Skeletal muscle satellite cell (primary cell): Measurements from ENCODE around the gene LY6G5B.

Experiments used
- H3K27me3 ChIP-seq: 2 replicates; pipeline ENCODE4 v1.7.0; 2013; ENCODE audit warnings: low read length; ENCODE audit not compliant: control insufficient read depth, insufficient read depth
- H3K36me3 ChIP-seq: 2 replicates; pipeline ENCODE4 v1.7.0; 2013; ENCODE audit warnings: mild to moderate bottlenecking, control low read depth, low read length; ENCODE audit not compliant: insufficient read depth
- H3K4me1 ChIP-seq: 2 replicates; pipeline ENCODE4 v1.7.0; 2013; ENCODE audit warnings: low read length; ENCODE audit not compliant: control insufficient read depth, insufficient read depth
- H3K4me2 ChIP-seq: 2 replicates; pipeline ENCODE4 v1.7.0; 2013; ENCODE audit warnings: mild to moderate bottlenecking, low read length
- H3K4me3 ChIP-seq: 2 replicates; pipeline ENCODE4 v1.7.0; 2013; ENCODE audit warnings: low read length
- H3K9ac ChIP-seq: 2 replicates; pipeline ENCODE4 v1.7.0; 2013; ENCODE audit warnings: mild to moderate bottlenecking, low read depth, low read length, moderate library complexity
- H3K9me3 ChIP-seq: replicated peaks from 2 replicates; pipeline ENCODE4 v1.7.0; 2013; ENCODE audit warnings: mild to moderate bottlenecking, control low read depth, low read length

Gene LY6G5B

DNA sequence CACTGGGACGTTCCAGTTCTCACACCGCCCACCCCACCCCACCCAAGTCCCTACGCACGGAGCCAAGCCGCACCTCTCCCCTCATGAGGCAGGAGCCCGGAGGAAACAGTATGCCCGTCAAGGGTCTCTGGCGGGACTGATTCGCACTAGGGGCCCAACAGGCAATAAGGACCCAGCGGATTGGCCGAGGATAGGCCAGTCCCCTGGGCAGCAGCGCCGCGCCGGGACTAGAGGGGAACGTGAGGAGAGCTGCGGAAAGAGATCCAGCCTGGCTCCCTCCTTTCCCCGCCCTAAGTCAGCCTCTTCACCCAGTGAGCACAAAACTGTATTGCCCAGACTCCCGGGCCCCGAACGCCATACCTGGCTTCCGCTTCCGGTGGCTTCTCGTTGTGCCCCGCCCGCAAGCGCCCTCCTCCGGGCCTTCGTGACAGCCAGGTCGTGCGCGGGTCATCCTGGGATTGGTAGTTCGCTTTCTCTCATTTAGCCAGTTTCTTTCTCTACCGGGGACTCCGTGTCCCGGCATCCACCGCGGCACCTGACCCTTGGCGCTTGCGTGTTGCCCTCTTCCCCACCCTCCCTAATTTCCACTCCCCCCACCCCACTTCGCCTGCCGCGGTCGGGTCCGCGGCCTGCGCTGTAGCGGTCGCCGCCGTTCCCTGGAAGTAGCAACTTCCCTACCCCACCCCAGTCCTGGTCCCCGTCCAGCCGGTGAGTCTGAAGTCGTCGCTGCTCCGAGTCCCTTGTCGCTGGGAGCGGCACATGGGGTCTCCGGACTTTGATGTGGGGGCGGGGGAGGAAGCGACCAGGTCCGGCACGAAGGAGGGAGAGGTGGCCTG lies 4.1 kb upstream of the LY6G5B start, which contains the start of gene CSNK2B:
CSNK2B (plus strand) TSS at position 580 of the 836 bp plus-strand sequence. CDS start 752 bp downstream, outside the sequence.
- H3K4me3 ChIP-seq, result peak within 1 kb of the TSS; percentile 97
- peaks cover 26% of the 10 kb centered on the region for H3K4me1 ChIP-seq
- peaks cover 42% of the 10 kb centered on the region for H3K36me3 ChIP-seq
- H3K4me2 ChIP-seq, result peak within 1 kb of the TSS; percentile 92
- no peaks in the 10 kb centered on the region for H3K27me3 ChIP-seq
- H3K9ac ChIP-seq, result peak within 1 kb of the TSS; percentile 94
- no peaks in the 10 kb centered on the region for H3K9me3 ChIP-seq

DNA sequence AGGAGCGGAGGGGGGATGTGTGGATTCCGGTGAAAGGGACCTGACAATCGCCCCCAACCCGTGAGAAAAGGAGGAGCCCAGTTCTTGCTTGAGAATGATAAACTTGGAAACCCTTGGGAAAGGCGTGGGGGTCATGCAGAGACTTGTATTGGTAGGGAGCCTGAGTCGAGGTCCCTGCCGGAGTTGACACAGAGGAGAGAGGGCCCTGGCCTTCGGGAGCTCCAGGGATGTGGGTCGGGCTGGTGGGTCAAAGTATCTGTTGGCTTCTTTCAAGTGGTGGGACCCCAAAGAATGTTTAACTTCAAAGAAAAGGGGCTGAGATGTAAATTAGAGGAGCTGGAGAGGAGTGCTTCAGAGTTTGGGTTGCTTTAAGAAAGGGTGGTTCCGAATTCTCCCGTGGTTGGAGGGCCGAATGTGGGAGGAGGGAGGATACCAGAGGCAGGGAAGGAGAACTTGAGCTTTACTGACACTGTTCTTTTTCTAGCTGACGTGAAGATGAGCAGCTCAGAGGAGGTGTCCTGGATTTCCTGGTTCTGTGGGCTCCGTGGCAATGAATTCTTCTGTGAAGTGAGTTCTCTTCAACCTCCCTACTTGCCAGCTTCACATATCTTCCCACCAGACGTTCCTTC lies 3.3 kb upstream of the LY6G5B start:
- no peaks in the 10 kb centered on the region for H3K27me3 ChIP-seq
- H3K4me1 ChIP-seq, result peaks cover 20% of the 10 kb centered on the region
- H3K9ac ChIP-seq, result peak overlapping the region; percentile 94
- H3K4me3 ChIP-seq, result peak overlapping the region; percentile 97
- H3K36me3 ChIP-seq, result peaks cover 49% of the 10 kb centered on the region
- no peaks in the 10 kb centered on the region for H3K9me3 ChIP-seq
- peak overlapping the region; percentile 92 for H3K4me2 ChIP-seq

DNA sequence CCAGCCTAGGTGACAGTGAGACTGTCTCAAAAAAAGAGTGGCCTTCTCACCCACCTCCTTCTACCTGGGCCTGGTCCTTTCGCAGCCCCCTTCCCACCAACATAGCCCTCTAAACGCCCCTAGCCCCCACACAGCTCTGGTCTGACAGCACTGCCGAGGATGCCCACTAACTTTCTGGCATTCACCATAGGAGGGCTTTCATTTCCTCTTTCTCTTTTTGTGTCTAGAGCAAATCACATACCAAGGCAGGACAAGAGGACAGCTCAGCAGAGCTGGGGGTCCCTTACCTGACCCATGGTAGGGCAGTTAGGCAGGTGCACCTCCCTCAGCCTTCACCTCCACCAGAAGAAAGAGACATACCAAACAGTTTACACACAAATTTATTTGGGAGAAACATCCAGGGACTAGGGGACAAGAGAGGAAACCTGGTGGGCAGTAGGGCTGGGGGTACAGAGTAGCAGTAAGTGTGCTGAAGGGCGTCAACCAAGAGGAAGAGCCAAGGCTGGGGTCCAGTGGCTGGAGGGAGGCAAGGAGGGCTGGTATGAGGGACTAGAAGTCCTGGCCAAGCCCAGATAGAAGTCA lies 6.6 kb downstream of the LY6G5B start:
- peaks cover 13% of the 10 kb centered on the region for H3K4me1 ChIP-seq
- H3K9ac ChIP-seq, result no peak overlapping the region
- no peaks in the 10 kb centered on the region for H3K27me3 ChIP-seq
- H3K4me3 ChIP-seq, result no peak overlapping the region
- no peaks in the 10 kb centered on the region for H3K9me3 ChIP-seq
- H3K36me3 ChIP-seq, result peaks cover 21% of the 10 kb centered on the region
- H3K4me2 ChIP-seq, result no peak overlapping the region

DNA sequence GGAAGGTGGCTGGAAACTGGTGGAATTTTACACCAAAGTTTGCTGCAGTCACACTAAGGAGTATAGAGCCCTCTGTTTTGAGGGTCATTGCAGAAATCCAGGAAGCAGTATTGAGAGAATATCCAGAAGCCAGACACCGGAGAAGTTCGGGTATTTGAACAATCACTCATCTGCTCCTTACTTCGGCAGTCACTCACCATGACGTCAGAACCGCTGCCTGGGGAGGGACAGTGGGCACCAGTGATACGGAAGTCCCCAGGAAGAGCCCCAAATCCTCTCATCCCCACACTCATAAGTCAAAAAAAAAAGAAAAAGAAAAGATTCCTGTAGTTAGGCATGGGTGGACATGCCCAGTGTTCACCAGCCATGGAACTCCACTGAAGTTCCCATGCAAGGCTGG lies 7.1 kb downstream of the LY6G5B start:
- Histone ChIP-seq H3K4me2 (no peak overlapping the region), H3K4me3 (no peak overlapping the region), H3K36me3 (peaks cover 17% of the 10 kb centered on the region), H3K4me1 (peaks cover 16% of the 10 kb centered on the region), H3K9me3 (no peaks in the 10 kb centered on the region), H3K9ac (no peak overlapping the region), H3K27me3 (no peaks in the 10 kb centered on the region)

GRCh38 chr6:31677955-31678354 lies 8.2 kb downstream of the LY6G5B start:
- no peaks in the 10 kb centered on the region for H3K9me3 ChIP-seq

GRCh38 chr6:31680226-31681134 lies 10.7 kb downstream of the LY6G5B start, which contains the start of gene LY6G5C:
LY6G5C (minus strand) TSS chr6:31681067; CDS start chr6:31680373, 694 bp downstream.
- Histone ChIP-seq H3K4me3 (peak within 1 kb of the TSS; percentile 70), H3K27me3 (no peaks in the 10 kb centered on the region), H3K9me3 (no peaks in the 10 kb centered on the region), H3K36me3 (peaks cover 5% of the 10 kb centered on the region), H3K4me2 (peak within 1 kb of the TSS; percentile 92), H3K4me1 (peaks cover 16% of the 10 kb centered on the region), H3K9ac (peak within 1 kb of the TSS; percentile 83)

More at GRCh38 chr6:31677955-31678354, 8.2 kb downstream of the LY6G5B start:
- Histone ChIP-seq H3K36me3 (peaks cover 8% of the 10 kb centered on the region), H3K4me3 (no peak overlapping the region), H3K4me1 (peaks cover 16% of the 10 kb centered on the region), H3K27me3 (no peaks in the 10 kb centered on the region), H3K9ac (no peak overlapping the region), H3K4me2 (no peak overlapping the region)

GRCh38 chr6:31681135-31681671 lies 11.4 kb downstream of the LY6G5B start:
- H3K27me3 ChIP-seq, result no peaks in the 10 kb centered on the region
- H3K9me3 ChIP-seq, result no peaks in the 10 kb centered on the region
- peak overlapping the region; percentile 70 for H3K4me3 ChIP-seq
- peak overlapping the region; percentile 92 for H3K4me2 ChIP-seq
- H3K9ac ChIP-seq, result peak overlapping the region; percentile 83
- H3K36me3 ChIP-seq, result peaks cover 7% of the 10 kb centered on the region
- H3K4me1 ChIP-seq, result peaks cover 16% of the 10 kb centered on the region

DNA sequence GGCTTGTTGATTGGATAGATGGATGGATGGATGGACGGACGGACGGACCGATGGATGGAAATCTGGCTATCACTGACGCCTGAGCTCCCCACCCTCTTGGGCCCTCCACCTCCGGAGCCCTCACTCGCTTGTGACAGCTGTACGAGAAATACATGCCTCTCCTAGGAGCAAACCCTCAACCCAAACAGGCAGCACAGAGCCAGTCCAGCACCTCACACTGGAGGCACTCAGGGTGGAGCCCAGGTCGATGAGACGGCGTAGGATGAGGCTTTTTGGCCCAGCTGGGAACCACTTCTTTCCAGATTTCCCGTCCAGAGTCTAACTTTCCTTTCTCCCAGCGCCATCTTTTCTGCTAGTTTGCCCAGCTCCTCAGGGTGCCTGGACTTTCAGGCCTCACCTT lies 13.8 kb downstream of the LY6G5B start:
- no peak overlapping the region for H3K4me3 ChIP-seq
- H3K36me3 ChIP-seq, result peaks cover 31% of the 10 kb centered on the region
- H3K9ac ChIP-seq, result no peak overlapping the region

GRCh38 chr6:31686483-31686882 lies 16.7 kb downstream of the LY6G5B start:
- peaks cover 54% of the 10 kb centered on the region for H3K36me3 ChIP-seq
- H3K9me3 ChIP-seq, result no peaks in the 10 kb centered on the region
- H3K4me3 ChIP-seq, result no peak overlapping the region
- no peaks in the 10 kb centered on the region for H3K27me3 ChIP-seq
- peaks cover 3% of the 10 kb centered on the region for H3K4me1 ChIP-seq
- H3K4me2 ChIP-seq, result no peak overlapping the region
- H3K9ac ChIP-seq, result no peak overlapping the region

More for the DNA sequence above, 13.8 kb downstream of the LY6G5B start:
- Histone ChIP-seq H3K4me2 (no peak overlapping the region), H3K27me3 (no peaks in the 10 kb centered on the region), H3K9me3 (no peaks in the 10 kb centered on the region), H3K4me1 (peaks cover 16% of the 10 kb centered on the region)

GRCh38 chr6:31687321-31687720 lies 17.5 kb downstream of the LY6G5B start:
- no peak overlapping the region for H3K4me2 ChIP-seq
- H3K4me1 ChIP-seq, result no peaks in the 10 kb centered on the region
- no peaks in the 10 kb centered on the region for H3K9me3 ChIP-seq
- no peak overlapping the region for H3K4me3 ChIP-seq
- no peak overlapping the region for H3K9ac ChIP-seq
- H3K36me3 ChIP-seq, result peaks cover 61% of the 10 kb centered on the region
- no peaks in the 10 kb centered on the region for H3K27me3 ChIP-seq
